Measurements from ENCODE around the gene SLC35D2.
"Not testable (repeated sequence)": the region's sequence is repeated elsewhere in the genome, so short reads cannot be mapped to it uniquely, and the experiment has no call there.

The SLC35D2 gene

GRCh38 chr9:96400132-96400910, 16.8 kb upstream of the SLC35D2 start:
- DNase-seq (ENCODE audit: low read depth in 3 of 3) = no peak

GRCh38 chr9:96399325-96399633, 15.8 kb upstream of the SLC35D2 start:
- no peak for DNase-seq (ENCODE audit: low read depth in 3 of 3)

GRCh38 chr9:96398582-96399324, 15.2 kb upstream of the SLC35D2 start:
- no peak for DNase-seq (ENCODE audit: low read depth in 3 of 3)

DNA sequence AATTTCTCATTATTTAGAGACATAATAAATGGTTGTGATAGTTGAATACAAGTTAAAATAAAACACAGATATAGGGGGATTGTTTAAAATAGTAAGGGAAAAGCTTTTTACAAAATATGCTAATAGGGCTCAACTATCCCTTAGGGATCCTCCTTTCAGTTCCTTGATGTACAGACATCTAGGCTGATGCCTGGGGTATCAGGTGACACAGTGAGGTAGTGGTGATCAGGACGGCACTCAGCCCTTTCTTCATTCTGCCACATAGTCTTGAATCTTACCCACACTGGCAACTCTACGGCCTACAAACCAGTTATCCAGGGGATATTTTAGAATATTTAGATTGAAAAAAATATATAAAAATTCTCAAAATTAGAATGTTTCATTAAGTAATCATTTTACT, 12.5 kb upstream of the SLC35D2 start:
- no peak for DNase-seq (ENCODE audit: low read depth in 3 of 3)

DNA sequence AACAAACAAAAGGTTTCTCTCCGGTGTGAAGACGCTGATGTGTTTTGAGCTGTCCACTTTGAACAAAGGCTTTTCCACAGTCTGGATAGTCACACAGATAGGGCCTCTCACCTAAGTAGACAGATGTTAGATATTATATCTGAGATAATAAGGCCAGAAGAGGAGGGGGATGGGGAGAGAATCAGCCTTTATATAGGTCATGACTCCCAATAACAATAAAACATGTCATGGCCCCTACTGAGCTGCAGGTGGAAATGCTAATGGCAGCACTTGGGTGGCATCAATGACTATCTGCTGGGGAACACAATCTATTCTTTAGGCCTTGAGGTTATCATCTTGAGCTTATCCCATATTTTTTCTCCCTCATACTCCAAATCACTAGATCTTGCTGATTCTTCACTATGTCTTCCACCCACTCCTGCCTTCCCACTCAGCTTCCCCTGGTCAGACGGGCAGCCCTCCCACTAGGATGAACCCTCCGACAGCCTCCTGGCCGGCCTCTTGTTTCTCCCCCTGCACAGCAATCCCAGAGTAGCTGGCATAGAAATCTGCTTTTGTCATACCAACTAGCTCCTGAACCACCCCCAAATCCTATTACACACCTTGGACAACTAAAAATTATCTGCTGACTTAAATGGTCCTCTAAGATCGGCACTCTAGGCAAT, 11.5 kb upstream of the SLC35D2 start:
- no peak for DNase-seq (ENCODE audit: low read depth in 3 of 3)

DNA sequence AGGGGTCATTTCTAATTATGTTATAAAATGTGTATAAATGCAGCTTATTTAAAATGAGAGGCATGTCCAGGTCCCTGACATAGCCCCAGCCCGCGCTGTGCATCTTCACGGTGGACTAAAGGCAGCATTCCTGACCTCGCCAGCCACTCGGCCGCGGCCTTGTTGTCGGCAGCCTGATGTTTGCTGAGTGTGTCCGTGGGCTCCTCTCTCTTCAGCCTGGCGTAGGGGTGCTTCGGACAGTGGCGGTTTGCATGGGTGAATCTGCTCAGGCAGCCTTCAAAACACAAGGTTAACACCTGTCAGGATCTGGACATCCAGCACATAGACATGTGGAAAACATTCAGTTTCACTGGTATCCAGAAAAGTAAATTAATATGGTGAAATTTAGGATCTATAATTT, 8.8 kb upstream of the SLC35D2 start:
- DNase-seq (ENCODE audit: low read depth in 3 of 3) = no peak

DNA sequence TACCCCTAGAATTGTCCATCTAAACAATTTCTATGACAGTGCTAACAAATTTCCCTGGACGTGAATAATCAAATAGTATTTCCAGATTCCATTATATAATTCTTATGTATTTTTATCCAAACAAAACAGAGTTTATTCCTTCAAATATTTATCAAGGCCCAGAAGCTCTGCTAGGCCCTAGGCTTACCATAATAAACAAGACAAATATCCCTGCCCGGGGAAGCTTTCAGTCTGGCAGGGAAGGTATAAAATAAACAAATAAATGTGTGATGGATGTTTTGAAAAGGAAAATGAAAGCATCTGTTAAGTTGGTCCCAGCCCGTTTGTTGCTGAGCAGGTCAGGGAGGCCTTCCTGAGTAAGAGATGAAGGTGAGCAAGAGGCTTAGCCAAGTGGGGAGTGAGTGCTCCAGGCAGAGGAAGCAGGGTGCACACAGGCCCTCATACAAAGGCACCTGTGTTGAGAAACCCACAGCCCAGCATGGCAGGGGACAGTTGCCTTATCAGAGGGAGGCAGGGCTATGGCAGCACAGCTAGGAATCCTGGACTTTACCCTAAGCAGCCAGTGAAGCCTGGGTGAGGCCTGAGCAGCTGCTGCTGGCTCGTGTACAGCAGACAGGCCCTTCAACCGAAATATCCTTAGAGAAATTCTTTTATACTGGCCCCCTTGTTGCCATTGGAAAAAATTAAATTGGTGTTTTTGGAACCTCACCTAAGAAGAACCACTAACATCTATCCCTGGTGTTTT, 7.7 kb upstream of the SLC35D2 start:
- no peak for DNase-seq (ENCODE audit: low read depth in 3 of 3)

GRCh38 chr9:96388144-96388543, 4.6 kb upstream of the SLC35D2 start:
- DNase-seq (ENCODE audit: low read depth in 3 of 3) = no peak

DNA sequence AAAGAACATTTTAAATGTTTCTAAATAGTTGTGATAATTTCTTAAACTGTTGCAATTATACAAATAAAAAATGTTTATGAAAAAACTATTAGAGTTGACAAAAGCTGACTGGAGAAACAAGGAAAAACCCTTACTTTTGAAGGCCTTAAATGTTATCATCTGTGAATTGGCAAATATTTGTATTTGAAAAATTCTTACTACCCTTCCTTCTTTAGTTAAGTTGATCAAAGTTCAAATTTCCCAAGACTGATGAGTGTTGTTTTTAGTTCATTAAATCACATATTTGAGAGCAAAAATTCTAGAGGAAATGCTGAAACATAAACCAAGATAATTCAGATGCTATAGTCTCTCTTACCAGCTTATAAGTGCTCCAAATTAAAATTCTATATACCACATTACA, 2.6 kb upstream of the SLC35D2 start:
- no peak for DNase-seq (ENCODE audit: low read depth in 3 of 3)

DNA sequence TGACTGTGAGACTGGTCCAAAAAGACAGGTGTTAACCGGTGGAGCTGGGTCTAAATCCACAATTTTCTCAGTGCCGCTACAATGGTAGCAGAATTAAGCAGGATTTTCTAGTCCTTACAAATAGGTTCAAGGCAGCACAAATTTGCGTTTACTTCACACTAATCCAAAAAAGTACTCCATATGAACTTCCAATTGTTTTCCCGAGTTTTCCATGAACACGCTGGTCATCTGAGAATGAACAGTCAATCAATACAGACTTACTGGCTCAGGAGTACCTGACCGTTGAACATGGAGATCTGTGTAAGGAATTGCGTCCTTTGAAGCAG, 709 bp downstream of the SLC35D2 start:
- no peak for DNase-seq (ENCODE audit: low read depth in 3 of 3)

DNA sequence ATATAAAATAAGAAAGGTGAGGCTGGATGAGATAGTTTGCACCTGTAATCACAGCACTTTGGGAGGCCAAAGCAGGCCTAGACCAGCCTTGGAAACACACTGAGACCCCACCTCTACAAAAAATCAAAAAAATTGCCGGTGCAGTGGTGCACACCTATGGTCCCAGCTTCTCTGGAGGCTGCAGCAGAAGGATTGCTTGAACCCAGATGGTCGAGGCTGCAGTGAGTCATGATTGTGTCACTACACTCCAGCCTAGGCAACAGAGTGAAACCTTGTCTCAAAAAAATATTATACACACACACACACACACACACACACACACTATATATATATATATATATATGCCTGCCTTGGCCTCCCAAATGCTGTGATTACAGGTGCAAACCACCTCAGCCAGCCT, 1.3 kb downstream of the SLC35D2 start:
- no peak for DNase-seq (ENCODE audit: low read depth in 3 of 3)

DNA sequence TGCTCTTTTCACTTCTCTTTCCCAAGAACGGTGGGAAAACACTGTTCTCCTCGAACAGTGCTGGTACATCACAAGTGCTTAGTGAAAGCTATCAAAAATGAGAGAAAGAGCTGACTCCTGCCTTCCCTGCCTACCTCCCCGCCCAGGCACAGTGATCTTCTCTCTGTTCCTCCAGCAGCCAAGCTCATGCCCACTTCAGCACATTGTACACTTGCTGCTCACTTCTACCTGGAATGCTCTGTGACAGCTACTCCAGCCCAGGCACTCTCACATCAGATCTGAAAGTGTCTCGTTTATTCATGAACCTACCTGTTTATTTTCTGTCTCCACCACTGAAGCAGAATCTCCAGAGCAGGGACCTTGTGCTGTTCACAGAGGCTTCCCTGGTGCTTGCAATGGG, 1.8 kb downstream of the SLC35D2 start:
- DNase-seq (ENCODE audit: low read depth in 3 of 3) = no peak

- no peak for DNase-seq (ENCODE audit: low read depth in 3 of 3)
These were observed 2.4 kb downstream of the SLC35D2 start for GRCh38 chr9:96381125-96381524.

GRCh38 chr9:96379461-96379860, 4.0 kb downstream of the SLC35D2 start:
- no peak for DNase-seq (ENCODE audit: low read depth in 3 of 3)

DNA sequence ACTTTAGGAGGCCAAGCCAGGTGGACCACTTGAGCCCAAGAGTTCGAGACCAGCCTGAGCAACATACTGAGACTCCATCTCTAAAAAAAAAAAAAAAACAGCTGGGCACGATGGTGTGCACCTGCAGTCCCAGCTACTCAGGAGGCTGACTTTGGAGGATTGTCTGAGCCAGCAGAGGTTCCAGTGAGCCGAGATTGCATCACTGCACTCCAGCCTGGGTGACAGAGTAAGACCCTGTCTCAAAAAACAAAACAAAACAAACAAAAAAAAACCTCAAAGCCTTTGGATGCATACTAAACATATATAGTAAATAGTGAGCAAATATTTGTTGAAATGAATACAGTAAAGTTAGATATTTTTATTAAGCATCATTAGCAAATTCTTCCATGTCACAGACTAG, 5.3 kb downstream of the SLC35D2 start:
- DNase-seq (ENCODE audit: low read depth in 3 of 3) = no peak

GRCh38 chr9:96376891-96377874, 6.3 kb downstream of the SLC35D2 start:
- DNase-seq (ENCODE audit: low read depth in 3 of 3) = no peak

DNA sequence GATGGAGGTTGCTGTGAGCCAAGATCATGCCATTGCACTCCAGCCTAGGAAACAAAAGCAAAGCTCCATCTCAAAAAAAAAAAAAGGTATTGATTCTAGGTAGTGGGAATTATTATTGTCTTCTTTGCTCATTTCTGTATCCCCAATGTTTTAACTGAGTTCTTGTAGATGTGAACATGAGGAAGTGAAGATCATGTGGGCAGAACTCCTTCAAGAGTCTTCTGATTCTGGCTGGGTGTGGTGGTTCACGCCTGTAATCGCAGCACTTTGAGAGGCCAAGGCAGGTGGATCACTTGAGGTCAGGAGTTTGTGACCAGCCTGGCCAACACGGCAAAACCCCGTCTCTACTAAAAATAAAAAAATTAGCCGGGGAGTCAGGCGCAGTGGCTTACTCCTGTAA, 8.0 kb downstream of the SLC35D2 start:
- DNase-seq (ENCODE audit: low read depth in 3 of 3) = not testable (repeated sequence)

GRCh38 chr9:96367943-96368342, 15.6 kb downstream of the SLC35D2 start:
- no peak for DNase-seq (ENCODE audit: low read depth in 3 of 3)

DNA sequence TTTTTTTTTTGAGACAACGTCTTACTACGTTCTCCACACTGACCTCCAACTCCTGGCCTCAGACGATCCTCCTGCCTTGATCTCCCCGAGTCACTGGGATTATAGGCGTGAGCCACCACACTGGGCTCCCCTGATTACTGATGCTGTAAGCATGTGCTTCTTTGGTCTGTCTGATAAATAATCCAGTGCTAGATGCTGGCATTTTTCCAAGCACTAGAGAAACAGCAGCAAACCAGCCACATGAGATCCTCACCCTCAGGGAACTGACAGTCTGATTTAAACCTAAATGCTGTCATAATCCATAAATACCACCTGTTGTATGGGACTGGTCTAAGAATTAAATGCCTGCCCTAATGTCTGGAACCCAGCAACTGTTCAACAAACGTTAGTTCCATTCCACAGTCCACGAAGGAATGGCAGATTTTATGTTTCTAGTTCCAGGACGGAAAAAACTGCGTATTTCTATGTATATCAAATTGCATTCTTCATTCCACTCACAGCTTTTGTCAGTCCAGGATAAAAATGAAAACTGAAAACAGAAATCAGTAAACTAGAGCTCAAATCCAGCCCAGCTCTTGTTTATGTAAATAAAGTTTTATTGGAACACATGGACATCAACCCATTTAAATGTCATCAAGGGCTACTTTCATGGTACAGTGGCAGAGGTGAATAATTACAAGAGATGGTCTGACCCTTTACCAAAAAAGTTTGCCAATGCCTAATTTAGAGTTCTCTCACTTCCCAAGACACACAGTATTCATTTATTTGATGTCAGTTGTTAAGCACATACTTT, 20.1 kb downstream of the SLC35D2 start:
- no peak for DNase-seq (ENCODE audit: low read depth in 3 of 3)

DNA sequence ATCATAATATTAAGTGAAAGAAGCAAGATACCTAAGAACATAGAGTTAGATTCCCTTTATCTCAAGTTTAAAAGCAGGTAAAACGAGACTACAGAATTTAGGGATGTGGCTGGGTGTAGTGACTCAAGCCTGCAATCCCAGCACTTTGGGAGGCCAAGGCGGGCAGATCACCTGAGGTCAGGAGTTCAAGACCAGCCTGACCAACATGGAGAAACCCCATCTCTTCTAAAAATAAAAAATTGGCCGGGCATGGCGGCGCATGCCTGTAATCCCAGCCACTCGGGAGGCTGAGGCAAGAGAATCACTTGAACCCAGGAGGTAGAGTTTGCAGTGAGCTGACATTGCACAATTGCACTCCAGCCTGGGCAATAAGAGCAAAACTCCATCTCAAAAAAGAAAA, 21.4 kb downstream of the SLC35D2 start:
- not testable (repeated sequence) for DNase-seq (ENCODE audit: low read depth in 3 of 3)

Data from stimulated activated CD4-positive, alpha-beta T cell treated with anti-CD3 and anti-CD28 coated beads, TNF-alpha, amount 100 ng/mL, for 4 hours (primary cell).